Glutamatergic neuron (in vitro differentiated cells): ENCODE results near the gene OR52K2. TPM values are rescaled to one million over a fixed set of nuclear protein-coding genes. Genes with fewer than 3 reads are reported as not detected.

Source experiments
- DNase-seq: peaks from one replicate; pipeline ENCODE4 v3.0.0; 2022
- H3K27ac Mint-ChIP-seq: one replicate; pipeline ENCODE4 v1.8.0; 2020; ENCODE audit warnings: mild to moderate bottlenecking, mixed read lengths, inconsistent platforms; ENCODE audit not compliant: unreplicated experiment
- H3K27me3 Mint-ChIP-seq: one replicate; pipeline ENCODE4 v1.8.0; 2020; ENCODE audit warnings: mild to moderate bottlenecking, moderate library complexity, mixed read lengths, inconsistent platforms; ENCODE audit not compliant: unreplicated experiment
- H3K36me3 Mint-ChIP-seq: one replicate; pipeline ENCODE4 v1.8.0; 2020; ENCODE audit warnings: mild to moderate bottlenecking, mixed read lengths, inconsistent platforms; ENCODE audit not compliant: unreplicated experiment
- H3K4me1 Mint-ChIP-seq: one replicate; pipeline ENCODE4 v1.8.0; 2020; ENCODE audit warnings: mild to moderate bottlenecking, low read depth, mixed read lengths, inconsistent platforms; ENCODE audit not compliant: unreplicated experiment
- H3K4me3 Mint-ChIP-seq: one replicate; pipeline ENCODE4 v1.8.0; 2020; ENCODE audit warnings: mild to moderate bottlenecking, mixed read lengths, inconsistent platforms; ENCODE audit not compliant: unreplicated experiment
- H3K9me3 Mint-ChIP-seq: one replicate; pipeline ENCODE4 v1.8.0; 2020; ENCODE audit warnings: mild to moderate bottlenecking, moderate library complexity, mixed read lengths, inconsistent platforms; ENCODE audit not compliant: unreplicated experiment
- total RNA-seq: library from RNA; stranded (reverse); fragmentation: NEBNext Ultra II Directional; extraction: Animal tissue kit (Norgen Biotek cat#: 25700); gene quantifications from one replicate; pipeline ENCODE4 v1.2.1, GENCODE V29; 2021; ENCODE audit not compliant: unreplicated experiment
- TF ChIP-seq, protein P1 (sequence below): fragments of 200-600 bp; sonication (generic); IDR thresholded peaks from one replicate; pipeline ENCODE4 v1.5.0; 2021; ENCODE audit not compliant: partially characterized antibody, unreplicated experiment

OR52K2 gene
- total RNA-seq, 1 donor from 2014 or later: not detected

DNA sequence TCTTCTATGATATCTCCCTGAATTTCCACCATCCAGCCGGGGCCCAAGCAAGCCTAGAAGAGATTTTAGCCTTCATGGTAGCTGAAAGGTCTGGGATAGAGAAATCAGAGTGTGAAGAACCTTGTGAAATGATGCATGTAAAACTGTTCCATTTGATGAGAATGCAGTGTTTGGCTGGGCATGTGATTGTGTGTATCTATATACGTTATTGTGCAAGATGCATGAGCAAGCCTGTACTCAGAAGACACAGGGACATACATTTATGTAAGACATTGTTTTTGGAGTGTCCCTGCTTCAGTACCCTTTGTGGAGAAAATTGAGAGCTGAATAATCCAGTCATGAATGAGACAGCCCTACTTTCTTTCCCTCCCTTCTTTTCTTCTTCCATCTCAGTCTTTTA lies 15.2 kb upstream of the OR52K2 start:
- Mint-ChIP-seq H3K27me3 (no peaks in the 10 kb centered on the region), H3K4me3 (no peak overlapping the region), H3K9me3 (peaks cover 2% of the 10 kb centered on the region), H3K4me1 (no peaks in the 10 kb centered on the region), H3K36me3 (peaks cover under 1% of the 10 kb centered on the region), H3K27ac (no peak overlapping the region)
- TF ChIP-seq, protein P1, sequence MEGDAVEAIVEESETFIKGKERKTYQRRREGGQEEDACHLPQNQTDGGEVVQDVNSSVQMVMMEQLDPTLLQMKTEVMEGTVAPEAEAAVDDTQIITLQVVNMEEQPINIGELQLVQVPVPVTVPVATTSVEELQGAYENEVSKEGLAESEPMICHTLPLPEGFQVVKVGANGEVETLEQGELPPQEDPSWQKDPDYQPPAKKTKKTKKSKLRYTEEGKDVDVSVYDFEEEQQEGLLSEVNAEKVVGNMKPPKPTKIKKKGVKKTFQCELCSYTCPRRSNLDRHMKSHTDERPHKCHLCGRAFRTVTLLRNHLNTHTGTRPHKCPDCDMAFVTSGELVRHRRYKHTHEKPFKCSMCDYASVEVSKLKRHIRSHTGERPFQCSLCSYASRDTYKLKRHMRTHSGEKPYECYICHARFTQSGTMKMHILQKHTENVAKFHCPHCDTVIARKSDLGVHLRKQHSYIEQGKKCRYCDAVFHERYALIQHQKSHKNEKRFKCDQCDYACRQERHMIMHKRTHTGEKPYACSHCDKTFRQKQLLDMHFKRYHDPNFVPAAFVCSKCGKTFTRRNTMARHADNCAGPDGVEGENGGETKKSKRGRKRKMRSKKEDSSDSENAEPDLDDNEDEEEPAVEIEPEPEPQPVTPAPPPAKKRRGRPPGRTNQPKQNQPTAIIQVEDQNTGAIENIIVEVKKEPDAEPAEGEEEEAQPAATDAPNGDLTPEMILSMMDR: no peak
- no peak for DNase-seq

DNA sequence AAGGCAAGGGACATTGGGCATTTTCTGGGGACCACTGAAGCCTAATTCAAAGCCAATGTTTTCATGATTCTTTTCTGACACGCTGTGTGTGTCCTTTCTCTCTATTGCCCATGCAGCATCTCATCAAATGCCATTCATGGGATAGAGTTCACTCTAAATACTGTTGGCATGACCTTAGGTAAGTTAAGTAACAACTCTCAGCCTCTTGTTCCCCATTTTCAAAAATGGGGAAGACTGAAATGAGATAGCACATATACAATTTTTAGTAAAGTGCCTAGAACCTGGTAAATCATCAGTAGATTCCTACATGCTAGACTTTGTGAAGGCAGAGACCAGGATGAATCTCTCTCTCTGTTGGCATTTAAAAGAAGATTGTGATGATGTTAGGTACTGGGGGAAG lies 12.7 kb upstream of the OR52K2 start:
- no peaks in the 10 kb centered on the region for H3K4me1 Mint-ChIP-seq
- peaks cover 4% of the 10 kb centered on the region for H3K36me3 Mint-ChIP-seq
- no peaks in the 10 kb centered on the region for H3K27me3 Mint-ChIP-seq
- no peak overlapping the region for H3K4me3 Mint-ChIP-seq
- DNase-seq: no peak
- H3K9me3 Mint-ChIP-seq: peaks cover 2% of the 10 kb centered on the region
- H3K27ac Mint-ChIP-seq: no peak overlapping the region
- TF ChIP-seq, protein P1: no peak

DNA sequence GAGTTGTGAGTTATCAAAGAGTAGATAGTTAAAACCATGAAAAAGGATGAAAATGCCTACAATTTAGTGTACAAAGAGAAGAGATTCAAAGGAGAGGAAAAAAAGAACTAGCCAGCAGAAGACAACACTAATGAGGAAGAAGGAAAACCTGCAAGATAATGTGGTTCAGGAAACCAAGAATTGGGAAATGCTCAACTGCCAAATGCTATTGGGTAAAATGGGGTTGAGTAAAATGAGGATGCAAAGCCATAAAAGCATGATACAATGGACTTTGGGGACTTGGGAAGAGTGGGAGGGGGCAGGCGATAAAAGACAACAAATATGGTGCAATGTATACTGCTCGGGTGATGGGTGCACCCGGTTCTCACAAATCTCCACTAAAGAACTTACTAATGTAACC lies 7.6 kb upstream of the OR52K2 start:
- Mint-ChIP-seq H3K4me3 (no peak overlapping the region), H3K9me3 (no peaks in the 10 kb centered on the region), H3K4me1 (no peaks in the 10 kb centered on the region), H3K36me3 (peaks cover 4% of the 10 kb centered on the region), H3K27ac (no peak overlapping the region), H3K27me3 (no peaks in the 10 kb centered on the region)
- TF ChIP-seq, protein P1: no peak
- DNase-seq: no peak

DNA sequence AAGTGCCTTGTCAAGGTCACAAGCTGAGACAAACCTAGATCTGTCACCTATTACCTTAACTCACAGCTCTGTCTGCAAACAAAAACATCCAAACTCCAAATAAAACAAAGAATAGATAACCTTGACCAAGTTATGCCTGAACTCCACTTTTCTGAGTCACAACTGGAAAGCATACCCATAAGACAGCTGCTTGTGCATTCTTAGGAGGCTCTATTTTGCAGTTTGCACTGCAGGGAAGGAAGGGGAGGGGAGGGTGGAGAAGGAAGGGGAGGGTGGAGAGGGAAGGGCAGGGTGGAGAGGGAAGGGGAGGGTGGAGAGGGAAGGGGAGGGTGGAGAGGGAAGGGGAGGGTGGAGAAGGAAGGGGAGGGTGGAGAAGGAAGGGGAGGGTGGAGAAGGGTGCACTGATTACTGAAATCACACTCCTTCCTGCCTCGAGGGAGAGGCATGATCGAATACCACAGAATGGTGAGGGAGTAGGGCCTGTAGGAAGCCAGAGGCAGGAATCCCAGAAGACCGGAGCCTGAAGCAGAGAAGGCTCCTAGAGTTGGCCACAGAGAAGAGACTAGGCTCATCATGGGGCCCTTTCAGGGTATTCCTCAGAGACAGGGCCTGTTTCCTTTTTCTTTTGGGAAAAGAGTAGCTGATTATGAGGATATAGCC lies 5.7 kb upstream of the OR52K2 start:
- H3K27me3 Mint-ChIP-seq: no peaks in the 10 kb centered on the region
- no peak overlapping the region for H3K4me3 Mint-ChIP-seq
- H3K4me1 Mint-ChIP-seq: no peaks in the 10 kb centered on the region
- H3K27ac Mint-ChIP-seq: no peak overlapping the region
- no peaks in the 10 kb centered on the region for H3K9me3 Mint-ChIP-seq
- TF ChIP-seq, protein P1: no peak
- no peak for DNase-seq
- peaks cover 4% of the 10 kb centered on the region for H3K36me3 Mint-ChIP-seq

DNA sequence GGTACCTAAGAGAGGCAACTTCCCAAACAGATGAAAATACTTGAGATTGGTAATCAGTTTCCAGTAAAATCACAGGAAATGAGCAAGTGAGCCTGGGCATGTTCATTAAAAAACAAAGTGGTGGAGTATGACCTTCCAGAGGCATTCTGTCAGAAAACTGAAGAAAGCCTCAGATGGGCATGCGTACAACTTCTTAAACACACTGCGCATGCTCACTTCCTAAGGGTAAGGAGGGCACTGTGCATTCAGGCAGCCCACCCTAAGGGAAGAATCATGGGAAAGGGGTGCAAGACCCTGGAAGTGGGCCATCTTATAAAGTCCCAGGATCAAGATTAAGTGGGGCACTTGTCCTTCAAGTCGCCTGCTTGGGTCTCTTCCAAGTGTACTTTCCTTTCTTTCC lies 4.0 kb downstream of the OR52K2 start:
- Mint-ChIP-seq H3K4me1 (no peaks in the 10 kb centered on the region), H3K4me3 (no peak overlapping the region), H3K27me3 (no peaks in the 10 kb centered on the region), H3K27ac (no peak overlapping the region), H3K9me3 (peaks cover 3% of the 10 kb centered on the region), H3K36me3 (no peaks in the 10 kb centered on the region)
- TF ChIP-seq, protein P1: no peak
- no peak for DNase-seq
